ENCODE measurements around the gene XYLT1.

GRCh38 chr16:17452922-17453321 lies 17.8 kb downstream of the XYLT1 start:
- TF ChIP-seq TAF1 (IDR thresholded peaks at IDR 0.05; ENCODE audit: low read depth, low read length) (no peak), POLR2A (IDR thresholded peaks at IDR 0.05; ENCODE audit: low read depth, low read length) (no peak), POLR2AphosphoS5 (IDR thresholded peaks at IDR 0.05; ENCODE audit: low read depth, low read length) (no peak), PAX5 (IDR thresholded peaks at IDR 0.05; ENCODE audit: insufficient read depth, low read length, severe bottlenecking) (no peak), SPI1 (IDR thresholded peaks at IDR 0.05; ENCODE audit: low read depth, low read length) (no peak), POU2F2 (IDR thresholded peaks at IDR 0.05; ENCODE audit: low read depth, low read length) (no peak)
